CD14-positive monocyte (primary cell): ENCODE measurements around the gene SPDYE16. TPM values are rescaled to one million over a fixed set of nuclear protein-coding genes. Genes with fewer than 3 reads are reported as not detected.
"Not testable (repeated sequence)": the region's sequence is repeated elsewhere in the genome, so short reads cannot be mapped to it uniquely, and the experiment has no call there.

ENCODE experiments used
- DNase-seq, 3 donors: peaks; one replicate each; pipeline ENCODE4 v3.0.0-alpha.2; 2011 to 2022
- H2AFZ ChIP-seq: 2 replicates; pipeline ENCODE4 v1.6.0; 2012; ENCODE audit warnings: mild to moderate bottlenecking, low read depth, low read length, inconsistent platforms; ENCODE audit not compliant: insufficient read depth, poor library complexity, severe bottlenecking
- H3K27ac ChIP-seq, 2 donors: 1 replicate in 1 of 2; 2 replicates in 1 of 2; pipeline ENCODE4 v1.5.1; 2012 to 2013; ENCODE audit warnings: low read length in 2 of 2, control low read depth in 1 of 2, inconsistent platforms in 1 of 2, low read depth in 1 of 2, mild to moderate bottlenecking in 1 of 2
- H3K27me3 ChIP-seq, 2 donors: one replicate each; pipeline versions ENCODE4 v1.6.0 to v1.6.1; 2011 to 2013; ENCODE audit warnings: low read length in 2 of 2; ENCODE audit not compliant: control insufficient read depth in 2 of 2, insufficient read depth in 2 of 2
- H3K36me3 ChIP-seq, 2 donors: replicated peaks in 1 of 2; 1 replicate in 1 of 2; 2 replicates in 1 of 2; pipeline versions ENCODE4 v1.5.1 to v1.6.1; 2012 to 2013; ENCODE audit warnings: low read length in 2 of 2, control low read depth in 1 of 2, inconsistent platforms in 1 of 2, mild to moderate bottlenecking in 1 of 2; ENCODE audit not compliant: insufficient read depth in 2 of 2, control insufficient read depth in 1 of 2
- H3K4me1 ChIP-seq, 2 donors: 1 replicate in 1 of 2; 2 replicates in 1 of 2; pipeline versions ENCODE4 v1.5.1 to v1.6.1; 2012 to 2013; ENCODE audit warnings: low read length in 2 of 2, control low read depth in 1 of 2, inconsistent platforms in 1 of 2, mild to moderate bottlenecking in 1 of 2, moderate library complexity in 1 of 2; ENCODE audit not compliant: insufficient read depth in 2 of 2, control insufficient read depth in 1 of 2
- H3K4me2 ChIP-seq: replicated peaks from 2 replicates; pipeline ENCODE3; 2012; ENCODE audit warnings: low read length, moderate library complexity, mild to moderate bottlenecking; ENCODE audit not compliant: poor library complexity, severe bottlenecking; ENCODE audit errors: extremely low read depth
- H3K4me3 ChIP-seq, 3 experiments: fragments of 200-600 bp in 1 of 3; sonication (generic) in 1 of 3; replicated peaks in 1 of 3; 1 replicate in 2 of 3; 2 replicates in 1 of 3; pipeline ENCODE4 v1.5.1; 2011 to 2013; ENCODE audit warnings: low read length in 3 of 3, mild to moderate bottlenecking in 3 of 3, control low read depth in 2 of 3, low read depth in 2 of 3, inconsistent platforms in 1 of 3, moderate library complexity in 1 of 3
- H3K79me2 ChIP-seq: 2 replicates; pipeline ENCODE4 v1.6.0; 2012; ENCODE audit warnings: mild to moderate bottlenecking, control low read depth, inconsistent platforms, low read length, moderate library complexity; ENCODE audit not compliant: insufficient read depth
- H3K9ac ChIP-seq: 2 replicates; pipeline ENCODE4 v1.6.0; 2017; ENCODE audit warnings: low read length, mild to moderate bottlenecking; ENCODE audit not compliant: insufficient read depth, poor library complexity, severe bottlenecking
- H3K9me3 ChIP-seq, 2 donors: replicated peaks in 1 of 2; 1 replicate in 1 of 2; 2 replicates in 1 of 2; pipeline versions ENCODE4 v1.5.1 to v1.6.1; 2012 to 2013; ENCODE audit warnings: low read length in 2 of 2, control low read depth in 1 of 2; ENCODE audit not compliant: control insufficient read depth in 1 of 2, insufficient read depth in 1 of 2
- H4K20me1 ChIP-seq: 2 replicates; pipeline ENCODE4 v1.6.0; 2012; ENCODE audit warnings: mild to moderate bottlenecking, low read length, control low read depth, moderate library complexity; ENCODE audit not compliant: insufficient read depth
- H3K27ac Mint-ChIP-seq, 7 donors: one replicate each; pipeline ENCODE4 v1.8.0; 2020; ENCODE audit warnings: mild to moderate bottlenecking in 7 of 7, mixed read lengths in 7 of 7, moderate library complexity in 6 of 7, inconsistent platforms in 2 of 7
- H3K27me3 Mint-ChIP-seq, 3 donors: one replicate each; pipeline ENCODE4 v1.8.0; 2021 to 2022; ENCODE audit warnings: low read depth in 3 of 3, mild to moderate bottlenecking in 3 of 3, mixed read lengths in 3 of 3, moderate library complexity in 3 of 3, inconsistent platforms in 1 of 3
- H3K36me3 Mint-ChIP-seq, 2 donors: one replicate each; pipeline ENCODE4 v1.8.0; 2020; ENCODE audit warnings: mixed read lengths in 2 of 2, inconsistent platforms in 1 of 2, mild to moderate bottlenecking in 1 of 2
- H3K4me1 Mint-ChIP-seq: one replicate; pipeline ENCODE4 v1.8.0; 2020; ENCODE audit warnings: mild to moderate bottlenecking, mixed read lengths
- H3K4me3 Mint-ChIP-seq, 2 donors: one replicate each; pipeline ENCODE4 v1.8.0; 2020; ENCODE audit warnings: mild to moderate bottlenecking in 2 of 2, mixed read lengths in 2 of 2, moderate library complexity in 1 of 2
- H3K9me3 Mint-ChIP-seq, 7 donors: one replicate each; pipeline ENCODE4 v1.8.0; 2020 to 2022; ENCODE audit warnings: mixed read lengths in 7 of 7, mild to moderate bottlenecking in 6 of 7, moderate library complexity in 6 of 7, inconsistent platforms in 2 of 7
- WGBS: methylation state at CpG from one replicate; pipeline ENCODE4 v1.1.5; 2013; ENCODE audit warnings: missing lambda C conversion rate; ENCODE audit not compliant: insufficient coverage; 5-methylcytosine and 5-hydroxymethylcytosine counted together
- intact Hi-C, 2 donors: fragments of 100-400 bp; cut with micrococcal nuclease; formaldehyde crosslinking; loops; one replicate each; pipeline versions ENCODE4 v1.15.0 to v1.15.1; 2023
- polyA plus RNA-seq, 3 donors: library from polyadenylated mRNA; depleted of rRNA in 1 of 3; unstranded in 2 of 3; stranded (reverse) in 1 of 3; fragments of 300-500 nt in 2 of 3; fragments of >200 nt in 1 of 3; fragmentation: Illumina TruSeq in 2 of 3; gene quantifications; 1 replicate in 2 of 3; 2 replicates in 1 of 3; pipeline ENCODE4 v1.2.3, GENCODE V29; 2012 to 2021
- TF ChIP-seq, protein P1 (sequence below): fragments of 200-600 bp; IDR thresholded peaks from one replicate; pipeline ENCODE4 v1.8.0; 2022; ENCODE audit warnings: antibody characterized with exemption, mild to moderate bottlenecking

The SPDYE16 gene
- polyA plus RNA-seq, 3 donors = 0.23 TPM; not detected in 2

DNA sequence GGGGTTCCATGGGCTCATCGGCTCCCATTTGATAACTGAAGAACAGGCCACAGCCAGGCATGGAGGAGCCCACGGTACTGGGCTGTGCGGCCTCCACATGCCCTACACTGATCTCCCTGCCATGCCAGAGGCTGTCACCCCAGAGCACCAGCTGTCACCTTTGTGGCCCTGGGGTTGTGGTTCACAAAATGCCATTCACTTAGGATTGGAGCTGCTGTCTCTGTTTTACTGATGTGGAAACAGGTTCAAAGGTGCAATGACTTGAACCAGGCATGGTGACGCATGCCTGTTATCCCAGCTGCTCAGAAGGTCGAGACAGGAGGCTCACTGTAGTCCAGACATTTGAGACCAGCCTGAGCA lies 37.0 kb downstream of the SPDYE16 start:
- TF ChIP-seq, protein P1, sequence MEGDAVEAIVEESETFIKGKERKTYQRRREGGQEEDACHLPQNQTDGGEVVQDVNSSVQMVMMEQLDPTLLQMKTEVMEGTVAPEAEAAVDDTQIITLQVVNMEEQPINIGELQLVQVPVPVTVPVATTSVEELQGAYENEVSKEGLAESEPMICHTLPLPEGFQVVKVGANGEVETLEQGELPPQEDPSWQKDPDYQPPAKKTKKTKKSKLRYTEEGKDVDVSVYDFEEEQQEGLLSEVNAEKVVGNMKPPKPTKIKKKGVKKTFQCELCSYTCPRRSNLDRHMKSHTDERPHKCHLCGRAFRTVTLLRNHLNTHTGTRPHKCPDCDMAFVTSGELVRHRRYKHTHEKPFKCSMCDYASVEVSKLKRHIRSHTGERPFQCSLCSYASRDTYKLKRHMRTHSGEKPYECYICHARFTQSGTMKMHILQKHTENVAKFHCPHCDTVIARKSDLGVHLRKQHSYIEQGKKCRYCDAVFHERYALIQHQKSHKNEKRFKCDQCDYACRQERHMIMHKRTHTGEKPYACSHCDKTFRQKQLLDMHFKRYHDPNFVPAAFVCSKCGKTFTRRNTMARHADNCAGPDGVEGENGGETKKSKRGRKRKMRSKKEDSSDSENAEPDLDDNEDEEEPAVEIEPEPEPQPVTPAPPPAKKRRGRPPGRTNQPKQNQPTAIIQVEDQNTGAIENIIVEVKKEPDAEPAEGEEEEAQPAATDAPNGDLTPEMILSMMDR = no peak
- Histone ChIP-seq H3K9me3 (no peaks in the 10 kb centered on the region), H3K4me1 (peaks cover 7 to 9% of the 10 kb centered on the region in 2 donors), H2AFZ (no peak overlapping the region), H3K27ac (no peak overlapping the region), H4K20me1 (no peaks in the 10 kb centered on the region), H3K4me3 (no peak overlapping the region), H3K27me3 (no peaks in the 10 kb centered on the region), H3K9ac (no peak overlapping the region), H3K36me3 (peaks cover 24 to 27% of the 10 kb centered on the region in 2 donors), H3K79me2 (no peaks in the 10 kb centered on the region), H3K4me2 (no peak overlapping the region)
- Mint-ChIP-seq H3K9me3 (peaks cover 0 to 6% (median 0%) of the 10 kb centered on the region in 7 donors), H3K36me3 (peaks cover 28 to 44% of the 10 kb centered on the region in 2 donors), H3K27ac (peak overlapping the region in 4 of 7 donors; percentile 37 to 92 (median 79)), H3K27me3 (peaks cover 0 to 4% (median 2%) of the 10 kb centered on the region in 3 donors), H3K4me3 (no peak overlapping the region), H3K4me1 (peaks cover 2% of the 10 kb centered on the region)
- intact Hi-C loops = loop anchor here in 1 of 2 donors (10.0 kb wide), 1 partner anchor 331 kb away; no protein-coding TSS in a partner anchor
- DNase-seq = no peak
- 84% methylated on average over 4 of the region's 5 CpGs for WGBS

DNA sequence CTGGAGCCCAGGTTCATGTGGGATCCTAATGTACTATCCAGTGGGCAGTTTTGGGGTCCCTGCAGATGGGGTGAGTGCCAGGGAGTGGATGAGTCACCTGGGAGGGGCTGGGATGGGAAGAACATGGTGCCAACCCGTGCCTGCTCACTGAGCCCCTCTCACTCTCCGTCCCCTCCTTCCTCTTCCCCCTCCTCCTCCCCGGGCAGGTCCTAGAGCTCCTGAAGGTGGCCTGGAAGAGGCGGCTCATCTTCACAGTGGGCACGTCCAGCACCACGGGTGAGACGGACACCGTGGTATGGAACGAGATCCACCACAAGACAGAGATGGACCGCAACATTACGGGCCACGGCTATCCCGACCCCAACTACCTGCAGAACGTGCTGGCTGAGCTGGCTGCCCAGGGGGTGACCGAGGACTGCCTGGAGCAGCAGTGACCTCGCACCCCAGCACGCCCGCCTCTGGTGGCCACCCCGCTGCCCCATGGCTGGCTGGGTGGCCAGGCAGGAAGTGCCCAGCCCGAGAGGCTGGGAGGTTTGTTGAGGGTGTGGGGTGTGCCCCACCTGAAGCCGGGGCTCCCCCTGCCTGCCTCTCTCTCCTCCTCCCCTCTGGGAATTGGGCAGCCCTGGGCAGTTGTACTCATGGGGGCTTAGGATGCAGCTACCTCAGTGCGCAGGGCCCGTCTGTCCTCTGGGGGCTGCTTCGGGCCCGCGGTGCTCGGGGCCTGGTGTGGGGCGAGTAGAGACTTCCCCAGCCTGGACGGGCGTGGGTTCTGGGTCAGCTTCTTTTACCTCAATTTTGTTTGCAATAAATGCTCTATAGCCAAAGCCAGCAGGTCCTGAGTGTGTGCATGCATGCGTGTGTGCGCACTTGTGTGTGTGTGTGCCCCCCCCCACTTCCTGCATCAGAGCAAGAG lies 37.7 kb downstream of the SPDYE16 start:
- Histone ChIP-seq H3K9ac (no peak overlapping the region), H3K27me3 (no peaks in the 10 kb centered on the region), H3K4me3 (no peak overlapping the region), H3K79me2 (no peaks in the 10 kb centered on the region), H3K27ac (no peak overlapping the region), H3K9me3 (no peaks in the 10 kb centered on the region), H2AFZ (no peak overlapping the region), H3K36me3 (peaks cover 24 to 33% of the 10 kb centered on the region in 2 donors), H4K20me1 (no peaks in the 10 kb centered on the region), H3K4me2 (no peak overlapping the region), H3K4me1 (peaks cover 7 to 9% of the 10 kb centered on the region in 2 donors)
- 97% methylated on average over 22 of the region's 32 CpGs for WGBS
- intact Hi-C loops = loop anchor here in 1 of 2 donors (10.0 kb wide), 1 partner anchor 331 kb away; no protein-coding TSS in a partner anchor
- peaks cover 31 to 47% of the 10 kb centered on the region in 2 donors for H3K36me3 Mint-ChIP-seq
- TF ChIP-seq, protein P1 = no peak
- H3K4me1 Mint-ChIP-seq = peaks cover 2% of the 10 kb centered on the region
- no peak overlapping the region for H3K4me3 Mint-ChIP-seq
- peaks cover 0 to 4% (median 2%) of the 10 kb centered on the region in 3 donors for H3K27me3 Mint-ChIP-seq
- H3K9me3 Mint-ChIP-seq = peaks cover 0 to 6% (median 0%) of the 10 kb centered on the region in 7 donors
- peak overlapping the region in 4 of 7 donors; percentile 7 to 87 (median 50) for H3K27ac Mint-ChIP-seq
- DNase-seq = no peak

DNA sequence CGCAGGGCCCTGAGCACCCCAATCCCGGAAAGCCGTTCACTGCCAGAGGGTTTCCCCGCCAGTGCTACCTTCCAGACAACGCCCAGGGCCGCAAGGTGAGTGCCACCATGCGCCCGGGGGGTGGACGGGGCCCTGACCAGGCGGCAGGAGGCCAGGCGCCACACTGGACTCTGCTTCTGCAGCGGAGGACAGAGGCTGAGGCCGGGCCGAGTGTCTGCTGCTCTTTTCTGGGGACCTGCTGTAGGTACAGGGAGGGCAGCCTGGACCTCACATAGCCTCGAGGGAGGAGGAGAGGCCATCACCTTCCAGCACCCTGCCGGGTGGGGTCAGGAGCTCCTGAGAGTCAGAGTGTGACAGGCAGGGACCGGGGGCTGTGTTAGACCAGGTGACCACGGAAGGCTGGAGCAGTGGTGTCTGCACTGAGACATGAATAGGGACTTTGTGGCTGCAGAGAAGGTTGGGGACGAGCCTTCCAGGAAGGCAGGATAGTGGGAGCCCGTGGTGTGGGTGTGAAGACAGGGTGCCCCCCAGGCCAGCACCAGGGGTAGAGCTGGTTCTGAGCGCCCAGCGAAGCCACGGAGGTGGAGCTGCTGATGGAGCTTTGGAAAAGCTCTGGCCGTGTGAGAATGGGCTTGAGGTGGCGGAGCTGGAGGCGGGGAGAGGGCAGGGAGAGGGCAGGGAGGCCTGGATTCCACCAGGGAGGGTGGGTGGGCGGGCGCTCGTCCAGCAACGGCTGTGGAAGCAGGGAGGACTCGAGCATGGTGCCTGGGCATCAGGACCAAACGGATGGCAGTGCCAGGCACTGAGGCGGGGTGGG lies 38.5 kb downstream of the SPDYE16 start:
- peaks cover 31 to 50% of the 10 kb centered on the region in 2 donors for H3K36me3 Mint-ChIP-seq
- H3K79me2 ChIP-seq, H4K20me1 ChIP-seq, H2AFZ ChIP-seq, H3K9me3 Mint-ChIP-seq, H3K9ac ChIP-seq, H3K9me3 ChIP-seq, DNase-seq, H3K4me1 ChIP-seq, H3K4me3 Mint-ChIP-seq, H3K27ac ChIP-seq, H3K4me1 Mint-ChIP-seq, H3K27me3 ChIP-seq, H3K4me3 ChIP-seq, H3K27me3 Mint-ChIP-seq, H3K4me2 ChIP-seq: not testable (repeated sequence)
- peak overlapping the region in 5 of 7 donors; percentile 36 to 80 (median 51) for H3K27ac Mint-ChIP-seq
- intact Hi-C loops = loop anchor here in 1 of 2 donors (10.0 kb wide), 1 partner anchor 330 kb away; no protein-coding TSS in a partner anchor
- WGBS = 92% methylated on average over 12 of the region's 33 CpGs
- peaks cover 24 to 33% of the 10 kb centered on the region in 2 donors for H3K36me3 ChIP-seq
